ENCODE data around the gene PDE11A. TPM values are rescaled to one million over a fixed set of nuclear protein-coding genes. Genes with fewer than 3 reads are reported as not detected.

Gene PDE11A
- total RNA-seq, 1 experiment from 2014 or later, result 0.61 TPM

- H3K9me3 ChIP-seq (ENCODE audit: control insufficient read depth in 1 of 2, insufficient read depth in 1 of 2, low read depth in 1 of 2, low read length in 2 of 2), result no peaks in the 10 kb centered on the region
- ChIA-PET CTCF (interaction anchor here (0.6 kb wide), 1 partner anchor 236 kb away, joined by 3 read pairs; no protein-coding TSS in a partner anchor), POLR2A (no interaction called here), RAD21 (ENCODE audit: low non-redundant PET in 1 of 2, low total read pairs in 2 of 2, uncharacterized antibody in 2 of 2, unreplicated experiment in 2 of 2) (no interaction called here)
- ATAC-seq (no peak), DNase-seq (ENCODE audit: low read depth, low spot score) (no peak)
- H3K9me2 ChIP-seq (ENCODE audit: insufficient read depth), result no peaks in the 10 kb centered on the region
- intact Hi-C loops (cut with micrococcal nuclease), result loop anchor here (10.0 kb wide), 1 partner anchor 313 kb away; no protein-coding TSS in a partner anchor
- no TSS peak for BruUV-seq (replicated peaks)
- TF ChIP-seq FOSL1 (IDR thresholded peaks at IDR 0.05; ENCODE audit: low read depth), result no peak
- TF ChIP-seq POLR2AphosphoS5 (IDR thresholded peaks at IDR 0.05; ENCODE audit: low read depth, low read length), result no peak
- TF ChIP-seq SP1 (IDR thresholded peaks at IDR 0.05; ENCODE audit: low read depth), result no peak
- no peak for TF ChIP-seq ZBTB33 (IDR thresholded peaks at IDR 0.05; ENCODE audit: extremely low read depth, insufficient replicate concordance, low read length)
- no peak for TF ChIP-seq ELF1 (IDR thresholded peaks at IDR 0.05; ENCODE audit: borderline replicate concordance, low read depth)
- no peak for TF ChIP-seq EZH2 (IDR thresholded peaks at IDR 0.05)
- TF ChIP-seq EGR1 (IDR thresholded peaks at IDR 0.05; ENCODE audit: low read depth), result no peak
- TF ChIP-seq ZNF274 (IDR thresholded peaks at IDR 0.05; ENCODE audit: low read depth, low read length), result no peak
- TF ChIP-seq YY1 (IDR thresholded peaks at IDR 0.05; ENCODE audit: extremely low read depth, insufficient replicate concordance, low read depth, low read length), result no peak
- no peak for TF ChIP-seq POLR2A (IDR thresholded peaks at IDR 0.05; ENCODE audit: borderline replicate concordance, extremely low read depth, insufficient read depth, insufficient read length)
- no peak for TF ChIP-seq SIN3A (IDR thresholded peaks at IDR 0.05; ENCODE audit: low read depth)
- TF ChIP-seq SRF (IDR thresholded peaks at IDR 0.05; ENCODE audit: low read depth), result no peak
- TF ChIP-seq RAD21 (IDR thresholded peaks at IDR 0.05; ENCODE audit: low read depth), result no peak
- no peak for TF ChIP-seq CEBPB (IDR thresholded peaks at IDR 0.05; ENCODE audit: low read depth)
- TF ChIP-seq CTCF (IDR thresholded peaks at IDR 0.05 in 2 of 3, conservative IDR thresholded peaks at IDR 0.05 in 1 of 3; ENCODE audit: borderline replicate concordance in 1 of 3, insufficient read depth in 1 of 3, low read depth in 2 of 3, low read length in 2 of 3), result no peak
- no peak for TF ChIP-seq REST (IDR thresholded peaks at IDR 0.05; ENCODE audit: low read depth)
- H3K79me2 ChIP-seq (ENCODE audit: insufficient read depth, low read length), result no peaks in the 10 kb centered on the region
- H3K4me1 ChIP-seq (ENCODE audit: control insufficient read depth in 1 of 2, insufficient read depth in 2 of 2, low read length in 2 of 2), result no peaks in the 10 kb centered on the region
- H3K4me3 ChIP-seq (replicated peaks in 1 of 2; ENCODE audit: low read depth in 1 of 2, low read length in 2 of 2), result no peak overlapping the region
- no peak overlapping the region for H2AFZ ChIP-seq (ENCODE audit: low read depth, low read length, poor library complexity, severe bottlenecking)
- no peaks in the 10 kb centered on the region for H3K27me3 ChIP-seq (ENCODE audit: insufficient read depth, low read length)
- no peak overlapping the region for H3K9ac ChIP-seq (ENCODE audit: low read length)
- no peaks in the 10 kb centered on the region for H3K36me3 ChIP-seq (ENCODE audit: control insufficient read depth in 1 of 2, insufficient read depth in 2 of 2, low read length in 2 of 2)
- H4K20me1 ChIP-seq (ENCODE audit: insufficient read depth), result no peaks in the 10 kb centered on the region
- no peak overlapping the region for H3K27ac ChIP-seq (ENCODE audit: low read depth, low read length)
- no peak overlapping the region for H3K4me2 ChIP-seq (ENCODE audit: low read length)
Observed at GRCh38 chr2:177727577-177728398, 344.8 kb downstream of the PDE11A start.
